H1 (cell line): ENCODE data around the gene ASB16. TPM values are rescaled to one million over a fixed set of nuclear protein-coding genes. Genes with fewer than 3 reads are reported as not detected.

Experiments used
- CTBP2 ChIP-seq: IDR thresholded peaks from 2 replicates; pipeline ENCODE4 v1.7.0; 2011; ENCODE audit warnings: borderline replicate concordance, mild to moderate bottlenecking, moderate library complexity, mixed read lengths, low read length; ENCODE audit not compliant: insufficient read depth, insufficient read length
- KDM4A ChIP-seq: IDR thresholded peaks from one replicate; pipeline ENCODE4 v1.7.1; 2012; ENCODE audit warnings: low read depth, mild to moderate bottlenecking, moderate library complexity, low read length, inconsistent platforms; ENCODE audit not compliant: severe bottlenecking
- KDM5A ChIP-seq: fragments of 200-600 bp; IDR thresholded peaks from 2 replicates; pipeline ENCODE4 v1.7.1; 2012; ENCODE audit warnings: mild to moderate bottlenecking, low read length, inconsistent platforms, mixed read lengths
- POLR2A ChIP-seq, 2 experiments: IDR thresholded peaks; 1 replicate in 1 of 2; 2 replicates in 1 of 2; pipeline ENCODE4 v1.6.1; 2011; ENCODE audit warnings: low read depth in 2 of 2, low read length in 2 of 2, mild to moderate bottlenecking in 2 of 2; ENCODE audit errors: control extremely low read depth in 1 of 2
- SIN3A ChIP-seq, 2 experiments: IDR thresholded peaks in 1 of 2; conservative IDR thresholded peaks in 1 of 2; 2 replicates each; pipeline ENCODE4 v1.6.1; 2011 to 2012; ENCODE audit warnings: low read length in 2 of 2, improper control_type of control experiment in 1 of 2, low read depth in 1 of 2, mild to moderate bottlenecking in 1 of 2
- TAF1 ChIP-seq: IDR thresholded peaks from 2 replicates; pipeline ENCODE4 v1.6.1; 2011; ENCODE audit warnings: mild to moderate bottlenecking, low read depth, low read length
- TCF12 ChIP-seq: IDR thresholded peaks from 2 replicates; pipeline ENCODE4 v1.6.1; 2011; ENCODE audit warnings: low read depth, mild to moderate bottlenecking, low read length
- YY1 ChIP-seq: IDR thresholded peaks from 2 replicates; pipeline ENCODE4 v1.6.1; 2011; ENCODE audit warnings: low read depth, mild to moderate bottlenecking, low read length
- polyA plus RNA-seq, 7 experiments: library from polyadenylated mRNA; depleted of rRNA in 3 of 7; stranded (reverse) in 5 of 7; unstranded in 2 of 7; fragments of >200 nt in 5 of 7; fragments of 200-250 nt in 2 of 7; gene quantifications; 1 replicate in 5 of 7; 2 replicates in 1 of 7; 4 replicates in 1 of 7; pipeline versions ENCODE4 v1.2.1 to v1.2.3, GENCODE V29; 2011 to 2013; ENCODE audit warnings: missing spikeins in 2 of 7, mixed read lengths in 2 of 7
- total RNA-seq: library from RNA; stranded (reverse); fragmentation: NEBNext Ultra II Directional; extraction: Animal tissue kit (Norgen Biotek cat#: 25700); gene quantifications from 2 replicates; pipeline ENCODE4 v1.2.1, GENCODE V29; 2021

ASB16 gene
- total and polyA plus RNA-seq, 2 of the 8 experiments (the other 6 are each of a cell fraction or from before 2014, with no cell fraction given): 0.05 TPM; not detected in 1

GRCh38 chr17:44200478-44201155, 30.1 kb downstream of the ASB16 start (continued):
- TF ChIP-seq KDM5A (peak; percentile 37; the same call in 1 of the 2 replicates), KDM4A (no peak), POLR2A (IDR thresholded peaks at IDR 0.05; ENCODE audit: control extremely low read depth in 1 of 2, low read depth in 2 of 2, low read length in 2 of 2) (peak in 1 of 2 experiments; percentile 75; a peak in 2 of 3 replicates), TCF12 (no peak), SIN3A (conservative IDR thresholded peaks at IDR 0.05 in 1 of 2, IDR thresholded peaks at IDR 0.05 in 1 of 2; ENCODE audit: low read depth in 1 of 2, low read length in 2 of 2) (peak in 1 of 2 experiments; percentile 50; a peak in 1 of 4 replicates), CTBP2 (no peak), TAF1 (0 out of 2 replicates have a peak, but pooled peaks have one; percentile 50), YY1 (no peak)
